Dermis blood vessel endothelial cell (primary cell): ENCODE data around the gene DYNLT3. TPM values are rescaled to one million over a fixed set of nuclear protein-coding genes. Genes with fewer than 3 reads are reported as not detected.

Experiments
- total RNA-seq: library from RNA; depleted of rRNA; stranded (reverse); fragments of >200 nt; gene quantifications from 2 replicates; pipeline ENCODE4 v1.2.3, GENCODE V29; 2014

Gene DYNLT3
- total RNA-seq, 1 donor from 2014 or later, result 34.0 TPM

Other genes with a start within 250 kb of the DYNLT3 start
- gene XK, start 161.8 kb downstream of the DYNLT3 start, total RNA-seq, result 0.05 TPM in 1 of 2 replicates, not detected in the other
- gene CYBB, start 67.5 kb downstream of the DYNLT3 start, total RNA-seq, result not detected in 2 replicates
- under 0.01 TPM in 1 of 2 replicates, not detected in the other for gene SYTL5, start 159.0 kb upstream of the DYNLT3 start, total RNA-seq